ENCODE data around the gene SELENOT. TPM values are rescaled to one million over a fixed set of nuclear protein-coding genes. Genes with fewer than 3 reads are reported as not detected.

The SELENOT gene
- total RNA-seq, 1 donor from 2014 or later: 133 TPM

DNA sequence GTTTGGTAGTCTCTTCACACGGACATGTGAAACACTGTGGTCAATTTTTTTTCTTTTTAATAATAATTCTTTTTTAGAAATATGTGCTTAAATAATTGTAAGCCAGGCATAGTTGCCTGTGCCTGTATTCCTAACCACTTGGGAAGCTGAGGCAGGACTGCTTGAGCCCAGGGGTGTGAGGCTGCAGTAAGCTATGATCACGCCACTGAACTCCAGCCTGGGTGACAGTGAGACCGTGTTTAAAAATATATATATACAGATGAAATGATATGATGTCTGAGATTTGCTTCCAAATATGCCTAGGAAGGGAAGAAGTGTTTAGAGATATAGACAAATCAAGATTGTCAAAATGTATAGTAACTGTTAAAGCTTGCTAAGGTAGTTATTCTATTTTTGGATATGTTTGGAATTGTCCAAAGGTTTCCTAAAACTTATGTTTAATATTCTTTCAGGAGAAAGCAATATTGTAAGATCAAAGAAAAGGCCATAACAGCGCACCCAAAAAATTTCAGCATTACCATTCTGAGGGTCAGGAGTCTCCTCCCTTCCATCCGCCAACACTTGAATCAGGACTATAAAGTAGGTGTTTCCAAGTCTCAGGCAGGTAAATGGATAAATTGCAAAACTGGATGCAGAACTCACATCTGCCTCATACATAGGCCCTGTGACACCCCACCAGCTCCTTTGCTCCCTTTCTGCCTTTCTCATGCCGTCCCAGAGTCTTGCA, 532 bp upstream of the SELENOT start:
- no peaks in the 10 kb centered on the region for H3K36me3 ChIP-seq
- peaks cover 43% of the 10 kb centered on the region for H3K4me1 Mint-ChIP-seq

GRCh38 chr3:150603980-150604319, 829 bp downstream of the SELENOT start:
- no peaks in the 10 kb centered on the region for H3K27me3 ChIP-seq
- H3K27ac ChIP-seq: peak overlapping the region; percentile 86
- H3K4me2 ChIP-seq: peak overlapping the region; percentile 99
- peaks cover 38% of the 10 kb centered on the region for H3F3A ChIP-seq (ENCODE audit: low read depth)
- TF ChIP-seq CTCF (IDR thresholded peaks at IDR 0.05) (no peak), EZH2 (IDR thresholded peaks at IDR 0.05) (no peak), EZH2phosphoT487 (IDR thresholded peaks at IDR 0.05) (no peak)
- no peaks in the 10 kb centered on the region for H3K36me3 ChIP-seq
- peaks cover 49% of the 10 kb centered on the region for H3K4me1 ChIP-seq
- DNase-seq (ENCODE audit: low spot score): no peak
- no peaks in the 10 kb centered on the region for H3K9me3 ChIP-seq (ENCODE audit: low read depth)
- Mint-ChIP-seq H3K36me3 (peaks cover 43% of the 10 kb centered on the region), H3K27ac (peak overlapping the region; percentile 98), H3K4me3 (peak overlapping the region; percentile 99), H3K4me1 (peaks cover 47% of the 10 kb centered on the region), H3K27me3 (ENCODE audit: insufficient read depth, low read depth) (peaks cover 4% of the 10 kb centered on the region), H3K9me3 (peaks cover 3% of the 10 kb centered on the region)
- H3K79me2 ChIP-seq (ENCODE audit: low read depth): peaks cover 95% of the 10 kb centered on the region
- H2AFZ ChIP-seq (replicated peaks): no peak overlapping the region
- peaks cover 8% of the 10 kb centered on the region for H4K20me1 ChIP-seq (ENCODE audit: low read depth)
- H3K4me3 ChIP-seq: peak overlapping the region; percentile 85
- H3K9ac ChIP-seq: peak overlapping the region; percentile 88

More for the DNA sequence above, 532 bp upstream of the SELENOT start:
- peaks cover 34% of the 10 kb centered on the region for H3K36me3 Mint-ChIP-seq
- no peak overlapping the region for H3K27ac ChIP-seq
- H3K4me3 Mint-ChIP-seq: peak overlapping the region; percentile 99
- peaks cover 8% of the 10 kb centered on the region for H4K20me1 ChIP-seq (ENCODE audit: low read depth)
- H2AFZ ChIP-seq (replicated peaks): peak overlapping the region; percentile 74
- H3K4me2 ChIP-seq: peak overlapping the region; percentile 99
- no peaks in the 10 kb centered on the region for H3K9me3 ChIP-seq (ENCODE audit: low read depth)
- peaks cover 29% of the 10 kb centered on the region for H3F3A ChIP-seq (ENCODE audit: low read depth)
- H3K27ac Mint-ChIP-seq: peak overlapping the region; percentile 98
- peak overlapping the region; percentile 85 for H3K4me3 ChIP-seq
- no peak for TF ChIP-seq CTCF (IDR thresholded peaks at IDR 0.05)
- TF ChIP-seq EZH2 (IDR thresholded peaks at IDR 0.05): no peak
- no peak for TF ChIP-seq EZH2phosphoT487 (IDR thresholded peaks at IDR 0.05)
- H3K9ac ChIP-seq: peak overlapping the region; percentile 38
- peaks cover 3% of the 10 kb centered on the region for H3K9me3 Mint-ChIP-seq
- H3K79me2 ChIP-seq (ENCODE audit: low read depth): peaks cover 93% of the 10 kb centered on the region
- peaks cover 4% of the 10 kb centered on the region for H3K27me3 Mint-ChIP-seq (ENCODE audit: insufficient read depth, low read depth)
- no peak for DNase-seq (ENCODE audit: low spot score)
- peaks cover 36% of the 10 kb centered on the region for H3K4me1 ChIP-seq
- no peaks in the 10 kb centered on the region for H3K27me3 ChIP-seq

DNA sequence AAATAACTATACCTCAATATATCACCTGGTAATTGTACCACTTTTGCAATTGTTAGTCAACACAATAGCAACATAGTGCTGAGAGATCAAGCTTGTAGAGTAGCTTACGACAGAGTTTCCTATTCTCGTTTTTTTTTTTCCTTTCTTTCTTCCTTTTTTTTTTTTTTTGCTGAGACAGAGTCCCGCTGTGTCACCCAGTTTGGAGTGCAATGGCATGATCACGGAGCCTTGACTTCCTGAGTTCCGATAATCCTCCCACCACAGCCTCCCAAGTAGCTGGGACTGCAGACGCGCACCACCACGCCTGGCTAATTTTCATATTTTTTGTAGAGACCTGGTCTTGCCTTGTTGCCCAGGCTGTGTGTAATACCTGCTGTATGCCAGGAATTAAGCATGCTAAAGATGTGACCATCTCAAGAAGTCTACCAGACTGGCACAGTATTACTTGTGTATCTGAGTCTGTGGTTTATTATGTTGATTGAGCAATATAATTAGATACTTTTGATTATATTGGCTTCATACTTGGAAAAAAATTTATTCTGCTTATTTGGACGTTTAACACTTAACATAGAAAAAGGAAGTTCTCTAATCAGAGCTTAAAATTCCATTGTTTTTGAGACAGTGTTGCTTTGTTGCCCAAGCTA, 3.0 kb downstream of the SELENOT start:
- H3K79me2 ChIP-seq (ENCODE audit: low read depth): peaks cover 95% of the 10 kb centered on the region
- peaks cover 38% of the 10 kb centered on the region for H3F3A ChIP-seq (ENCODE audit: low read depth)
- no peak overlapping the region for H3K4me3 ChIP-seq
- Mint-ChIP-seq H3K9me3 (peaks cover 10% of the 10 kb centered on the region), H3K36me3 (peaks cover 46% of the 10 kb centered on the region), H3K27ac (no peak overlapping the region), H3K4me1 (peaks cover 39% of the 10 kb centered on the region), H3K4me3 (peak overlapping the region; percentile 15), H3K27me3 (ENCODE audit: insufficient read depth, low read depth) (peaks cover 2% of the 10 kb centered on the region)
- no peaks in the 10 kb centered on the region for H3K27me3 ChIP-seq
- peaks cover 33% of the 10 kb centered on the region for H3K4me1 ChIP-seq
- H3K4me2 ChIP-seq: no peak overlapping the region
- no peak for DNase-seq (ENCODE audit: low spot score)
- H3K9ac ChIP-seq: no peak overlapping the region
- H3K36me3 ChIP-seq: no peaks in the 10 kb centered on the region
- TF ChIP-seq EZH2phosphoT487 (IDR thresholded peaks at IDR 0.05): no peak
- no peak for TF ChIP-seq CTCF (IDR thresholded peaks at IDR 0.05)
- no peak for TF ChIP-seq EZH2 (IDR thresholded peaks at IDR 0.05)
- no peak overlapping the region for H3K27ac ChIP-seq
- H2AFZ ChIP-seq (replicated peaks): no peak overlapping the region
- H4K20me1 ChIP-seq (ENCODE audit: low read depth): peaks cover 8% of the 10 kb centered on the region
- no peaks in the 10 kb centered on the region for H3K9me3 ChIP-seq (ENCODE audit: low read depth)
